HL-60 (cell line): Measurements from ENCODE around the gene TSHZ2.

Experiments used
- CTCF ChIP-seq: IDR thresholded peaks from one replicate; pipeline ENCODE4 v1.5.1; 2011; ENCODE audit warnings: low read length, control low read depth, inconsistent platforms; ENCODE audit not compliant: insufficient read depth
- GABPA ChIP-seq: IDR thresholded peaks from 2 replicates; pipeline ENCODE4 v1.6.1; 2012; ENCODE audit warnings: low read depth
- POLR2AphosphoS5 ChIP-seq: IDR thresholded peaks from 2 replicates; pipeline ENCODE4 v1.6.1; 2012; ENCODE audit warnings: low read depth
- REST ChIP-seq: IDR thresholded peaks from 2 replicates; pipeline ENCODE4 v1.6.1; 2012; ENCODE audit warnings: low read depth; ENCODE audit not compliant: insufficient replicate concordance
- SPI1 ChIP-seq: IDR thresholded peaks from 2 replicates; pipeline ENCODE4 v1.6.1; 2012; ENCODE audit warnings: low read depth, mild to moderate bottlenecking, borderline replicate concordance

GRCh38 chr20:53336892-53337291 is 364.7 kb downstream of the TSHZ2 start:
- TF ChIP-seq CTCF (no peak), POLR2AphosphoS5 (no peak), GABPA (no peak), REST (no peak), SPI1 (no peak)
